ENCODE data around the gene FAM170B. TPM values are rescaled to one million over a fixed set of nuclear protein-coding genes. Genes with fewer than 3 reads are reported as not detected.

The FAM170B gene
- total RNA-seq, 1 donor from 2014 or later, result not detected

DNA sequence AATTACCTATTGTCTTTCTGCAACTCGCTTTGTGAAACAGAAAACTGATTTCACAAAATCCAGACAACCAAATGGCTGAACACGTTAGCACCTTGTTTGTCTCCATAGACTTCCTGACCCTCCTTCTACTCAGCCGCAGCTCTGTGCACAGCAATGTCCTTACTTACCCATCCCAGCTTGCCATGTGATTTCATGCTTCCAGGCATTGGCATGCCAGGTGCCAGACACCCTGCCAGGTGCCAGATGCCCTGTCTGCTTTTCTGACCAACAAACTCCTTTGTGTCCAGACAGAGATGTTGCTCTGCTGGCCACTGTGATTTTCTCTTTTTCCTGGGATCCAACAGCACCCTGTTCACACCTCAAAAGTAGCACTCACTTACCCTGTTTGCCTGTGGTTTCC lies 16.1 kb upstream of the FAM170B start:
- H3K27ac ChIP-seq, result no peak overlapping the region
- H3K4me3 ChIP-seq, result no peak overlapping the region
- H3K4me1 ChIP-seq, result no peaks in the 10 kb centered on the region
- DNase-seq (no peak), ATAC-seq (no peak)
- no peaks in the 10 kb centered on the region for H3K27me3 ChIP-seq
- no peaks in the 10 kb centered on the region for H3K9me3 ChIP-seq
- H3K36me3 ChIP-seq, result no peaks in the 10 kb centered on the region
- intact Hi-C loops (cut with DNase I), result no loop called here
- no peak for TF ChIP-seq CTCF (IDR thresholded peaks at IDR 0.05)

- Histone ChIP-seq H3K36me3 (no peaks in the 10 kb centered on the region), H3K27ac (no peak overlapping the region), H3K4me3 (no peak overlapping the region), H3K9me3 (no peaks in the 10 kb centered on the region), H3K27me3 (no peaks in the 10 kb centered on the region), H3K4me1 (peaks cover 10% of the 10 kb centered on the region)
- no peak for TF ChIP-seq CTCF (IDR thresholded peaks at IDR 0.05)
- no peak for DNase-seq
- ATAC-seq, result peak; percentile 47
- intact Hi-C loops (cut with DNase I), result no loop called here
Measured at GRCh38 chr10:49144058-49144720, 10.4 kb upstream of the FAM170B start.

DNA sequence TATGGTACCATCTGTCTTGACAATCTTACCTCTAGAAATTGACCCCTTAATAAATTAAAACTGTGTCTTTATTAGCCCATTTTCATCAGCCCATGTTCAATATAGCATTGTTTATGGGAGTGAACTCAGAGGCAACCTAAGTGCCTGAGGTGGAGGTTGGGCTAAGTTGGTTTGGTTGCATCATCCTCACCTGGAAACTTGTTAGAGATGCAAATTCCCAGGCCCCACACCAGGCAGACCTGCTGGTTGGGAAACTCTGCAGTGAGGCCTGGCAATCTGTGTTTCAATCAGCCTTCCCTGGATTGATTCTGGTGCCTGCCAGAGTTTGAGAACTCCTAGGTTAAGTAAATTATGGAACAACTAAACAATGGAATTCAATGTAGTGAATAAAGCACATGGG lies 9.4 kb upstream of the FAM170B start:
- no peaks in the 10 kb centered on the region for H3K27me3 ChIP-seq
- no peak overlapping the region for H3K27ac ChIP-seq
- no peaks in the 10 kb centered on the region for H3K36me3 ChIP-seq
- no peak for TF ChIP-seq CTCF (IDR thresholded peaks at IDR 0.05)
- H3K4me1 ChIP-seq, result peaks cover 10% of the 10 kb centered on the region
- intact Hi-C loops (cut with DNase I), result no loop called here
- H3K4me3 ChIP-seq, result no peak overlapping the region
- H3K9me3 ChIP-seq, result no peaks in the 10 kb centered on the region
- no peak for DNase-seq
- no peak for ATAC-seq

- Histone ChIP-seq H3K27ac (no peak overlapping the region), H3K36me3 (no peaks in the 10 kb centered on the region), H3K4me3 (no peak overlapping the region), H3K4me1 (peaks cover 10% of the 10 kb centered on the region), H3K9me3 (no peaks in the 10 kb centered on the region), H3K27me3 (no peaks in the 10 kb centered on the region)
- no peak for ATAC-seq
- TF ChIP-seq CTCF (IDR thresholded peaks at IDR 0.05), result no peak
- DNase-seq, result no peak
- intact Hi-C loops (cut with DNase I), result no loop called here
Measured at GRCh38 chr10:49141541-49142332, 7.9 kb upstream of the FAM170B start.

DNA sequence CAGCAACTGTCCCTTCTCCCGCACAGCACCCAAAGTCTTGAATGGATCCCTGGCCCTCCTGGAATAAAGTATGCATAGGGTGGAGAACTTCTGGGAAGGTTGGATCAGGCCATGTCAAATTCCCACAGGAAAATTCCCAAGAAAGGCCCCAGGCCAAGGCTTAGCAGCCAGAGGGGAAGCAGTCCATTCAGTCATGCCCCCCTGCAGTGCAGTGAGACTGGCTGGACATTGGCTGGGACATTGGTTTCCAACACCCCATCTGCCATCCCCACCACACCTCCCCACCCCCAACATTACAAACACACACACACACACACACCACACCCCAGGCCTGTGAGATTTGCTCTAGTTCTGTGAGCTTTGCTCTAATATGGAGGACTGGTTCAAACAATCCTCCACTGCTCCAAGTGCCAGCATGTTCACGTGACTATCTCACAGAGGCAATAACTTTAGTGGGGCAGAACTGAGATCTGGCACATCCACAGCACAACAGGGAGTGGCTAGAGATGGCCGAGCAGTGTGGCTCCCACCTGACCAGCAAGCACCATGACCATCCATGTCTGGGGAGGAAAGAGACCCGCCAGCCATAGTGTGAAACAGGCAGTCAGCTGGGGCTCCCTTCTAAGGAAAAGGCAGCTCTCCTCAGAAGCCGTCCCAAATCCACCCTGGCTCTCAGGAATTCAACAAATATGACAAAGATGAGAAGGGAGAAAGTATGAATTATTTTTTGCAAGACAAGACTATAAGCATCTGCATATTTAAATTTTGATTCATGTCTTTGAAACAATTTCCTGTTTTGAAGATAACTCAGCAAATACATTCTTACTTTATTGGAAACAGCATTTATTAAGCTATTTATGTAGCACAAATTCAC lies 6.7 kb upstream of the FAM170B start:
- H3K9me3 ChIP-seq, result no peaks in the 10 kb centered on the region
- no peaks in the 10 kb centered on the region for H3K27me3 ChIP-seq
- no peaks in the 10 kb centered on the region for H3K36me3 ChIP-seq
- TF ChIP-seq CTCF (IDR thresholded peaks at IDR 0.05), result no peak
- peaks cover 14% of the 10 kb centered on the region for H3K4me1 ChIP-seq
- intact Hi-C loops (cut with DNase I), result no loop called here
- no peak overlapping the region for H3K27ac ChIP-seq
- no peak for ATAC-seq
- no peak overlapping the region for H3K4me3 ChIP-seq
- DNase-seq, result no peak
